Memory B cell (primary cell): Measurements from ENCODE around the gene GTPBP1.
A peak's percentile ranks its signal among the peaks of the same experiment; 100 is the strongest.

ENCODE experiments used
- ATAC-seq: fragments of 150-1000 bp; cut with Tn5 transposase; 2 replicates; pipeline ENCODE4 v1.10.0; 2021; ENCODE audit warnings: low read depth, mild to moderate bottlenecking, moderate library complexity
- DNase-seq, 2 donors: peaks; one replicate each; pipeline ENCODE4 v3.0.0; 2022; ENCODE audit warnings: low spot score in 2 of 2
- H3K27ac Mint-ChIP-seq: one replicate; pipeline ENCODE4 v1.8.0; 2022; ENCODE audit warnings: mild to moderate bottlenecking, moderate library complexity, mixed read lengths
- H3K27me3 Mint-ChIP-seq: one replicate; pipeline ENCODE4 v1.8.0; 2022; ENCODE audit warnings: mixed read lengths
- H3K36me3 Mint-ChIP-seq: one replicate; pipeline ENCODE4 v1.8.0; 2022; ENCODE audit warnings: mild to moderate bottlenecking, mixed read lengths
- H3K4me1 Mint-ChIP-seq: one replicate; pipeline ENCODE4 v1.8.0; 2022; ENCODE audit warnings: mixed read lengths
- H3K4me3 Mint-ChIP-seq: one replicate; pipeline ENCODE4 v1.8.0; 2022; ENCODE audit warnings: mild to moderate bottlenecking, moderate library complexity, mixed read lengths
- H3K9me3 Mint-ChIP-seq: one replicate; pipeline ENCODE4 v1.8.0; 2022; ENCODE audit warnings: mixed read lengths

Gene GTPBP1

DNA sequence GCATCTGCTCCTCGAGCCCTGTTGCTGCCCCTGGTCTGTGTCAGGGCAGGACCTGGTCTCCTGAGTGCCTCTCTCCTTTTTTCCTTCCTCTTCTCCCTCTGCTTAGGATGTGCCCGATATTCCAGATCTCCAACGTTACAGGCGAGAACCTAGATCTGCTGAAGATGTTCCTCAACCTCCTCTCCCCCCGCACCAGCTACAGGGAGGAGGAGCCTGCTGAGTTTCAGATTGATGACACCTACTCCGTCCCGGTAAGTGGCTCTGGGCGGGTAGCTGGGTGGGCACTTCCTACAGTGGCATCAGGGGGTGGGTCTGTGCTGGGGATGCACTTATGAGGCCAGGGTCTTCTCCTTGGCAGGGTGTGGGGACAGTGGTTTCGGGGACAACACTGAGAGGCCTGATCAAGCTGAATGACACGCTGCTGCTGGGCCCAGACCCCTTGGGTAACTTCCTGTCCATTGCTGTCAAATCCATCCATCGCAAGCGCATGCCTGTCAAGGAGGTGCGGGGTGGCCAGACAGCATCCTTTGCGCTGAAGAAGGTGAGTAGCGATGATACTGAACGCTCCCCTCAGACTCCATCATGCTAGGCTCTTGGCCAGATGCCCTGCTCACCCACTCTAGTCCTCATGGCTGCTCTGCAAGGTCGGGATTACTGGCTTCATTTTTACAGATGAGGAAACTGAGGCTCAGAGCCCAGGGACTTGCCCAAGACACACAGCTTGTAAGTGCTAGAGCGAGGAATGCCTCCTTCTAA lies 20.3 kb downstream of the GTPBP1 start:
- peaks cover 14% of the 10 kb centered on the region for H3K4me1 Mint-ChIP-seq
- H3K9me3 Mint-ChIP-seq, result no peaks in the 10 kb centered on the region
- no peak overlapping the region for H3K27ac Mint-ChIP-seq
- H3K4me3 Mint-ChIP-seq, result no peak overlapping the region
- DNase-seq (no peak), ATAC-seq (no peak)
- no peaks in the 10 kb centered on the region for H3K27me3 Mint-ChIP-seq
- H3K36me3 Mint-ChIP-seq, result peaks cover 37% of the 10 kb centered on the region

GRCh38 chr22:38727123-38727522 lies 21.4 kb downstream of the GTPBP1 start:
- H3K4me3 Mint-ChIP-seq, result no peak overlapping the region
- ATAC-seq, result no peak
- H3K27ac Mint-ChIP-seq, result peak overlapping the region; percentile 11
- no peaks in the 10 kb centered on the region for H3K9me3 Mint-ChIP-seq
- H3K36me3 Mint-ChIP-seq, result peaks cover 34% of the 10 kb centered on the region
- peaks cover 11% of the 10 kb centered on the region for H3K4me1 Mint-ChIP-seq
- DNase-seq, result no peak
- no peaks in the 10 kb centered on the region for H3K27me3 Mint-ChIP-seq

GRCh38 chr22:38727530-38728451 lies 22.0 kb downstream of the GTPBP1 start:
- Mint-ChIP-seq H3K4me3 (no peak overlapping the region), H3K9me3 (no peaks in the 10 kb centered on the region), H3K27ac (peak overlapping the region; percentile 17), H3K36me3 (peaks cover 33% of the 10 kb centered on the region), H3K4me1 (peaks cover 11% of the 10 kb centered on the region), H3K27me3 (no peaks in the 10 kb centered on the region)
- no peak for ATAC-seq
- DNase-seq, result no peak

DNA sequence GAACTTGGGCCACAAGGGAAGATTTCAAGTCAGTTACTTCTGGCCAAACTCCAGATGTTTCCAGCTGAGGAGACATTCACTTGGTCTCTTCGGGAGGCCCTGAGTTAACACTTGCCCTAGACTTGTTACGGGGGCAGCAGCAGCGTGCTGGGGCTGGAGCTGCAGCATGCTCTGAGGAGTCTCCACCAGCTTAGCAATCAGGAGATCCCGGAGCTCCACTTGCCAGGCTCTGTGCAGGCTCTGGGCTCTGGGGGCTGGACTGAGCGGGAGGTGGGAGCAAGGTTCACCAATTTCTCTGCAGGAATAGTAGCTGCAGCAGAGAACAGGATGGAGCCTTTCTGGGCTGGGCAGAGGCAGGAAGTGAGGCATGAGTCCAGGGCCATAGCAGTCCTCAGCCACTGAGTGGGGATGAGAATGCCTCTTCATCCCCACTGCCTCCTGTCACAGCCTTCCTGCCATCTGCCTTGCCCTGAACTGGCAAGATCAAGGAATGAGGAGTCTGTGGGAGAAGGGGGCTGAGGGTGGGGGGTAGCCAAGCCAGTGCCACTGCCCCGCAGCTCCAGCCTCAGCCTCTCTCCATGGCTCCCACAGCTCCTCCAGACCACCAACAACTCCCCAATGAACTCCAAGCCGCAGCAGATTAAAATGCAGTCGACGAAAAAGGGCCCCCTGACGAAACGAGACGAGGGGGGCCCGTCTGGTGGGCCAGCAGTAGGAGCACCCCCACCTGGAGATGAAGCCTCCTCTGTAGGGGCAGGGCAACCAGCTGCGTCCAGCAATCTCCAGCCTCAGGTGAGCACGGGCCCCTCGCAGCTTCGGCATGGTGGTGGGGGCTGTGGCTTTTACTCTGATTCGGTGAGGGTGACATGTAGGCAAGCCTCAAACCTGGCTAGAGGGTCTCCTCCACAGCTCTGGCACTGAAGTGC lies 23.4 kb downstream of the GTPBP1 start:
- ATAC-seq, result no peak
- peaks cover 19% of the 10 kb centered on the region for H3K4me1 Mint-ChIP-seq
- no peak overlapping the region for H3K4me3 Mint-ChIP-seq
- DNase-seq, result no peak
- no peaks in the 10 kb centered on the region for H3K27me3 Mint-ChIP-seq
- H3K27ac Mint-ChIP-seq, result no peak overlapping the region
- H3K9me3 Mint-ChIP-seq, result no peaks in the 10 kb centered on the region
- H3K36me3 Mint-ChIP-seq, result peaks cover 29% of the 10 kb centered on the region

DNA sequence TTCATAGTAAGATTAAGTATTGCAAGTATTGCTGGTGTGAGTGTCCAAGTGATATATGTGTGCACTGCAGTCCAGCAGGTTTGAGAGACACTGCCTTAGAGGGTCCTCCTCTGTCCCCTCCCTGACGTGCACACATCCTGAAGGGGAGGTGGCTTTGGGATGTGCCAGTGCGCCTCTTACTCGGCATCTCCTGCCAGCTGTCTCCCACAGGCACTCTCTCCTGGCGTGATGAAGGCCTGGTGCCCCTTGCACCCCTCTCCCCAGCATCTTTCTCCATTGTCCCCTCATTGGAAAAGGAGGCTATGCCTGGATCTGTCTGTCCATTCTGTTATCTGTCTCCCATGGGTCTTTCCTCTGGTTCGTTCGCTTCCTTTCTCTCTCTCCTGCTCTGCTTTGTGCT lies 24.2 kb downstream of the GTPBP1 start:
- peak overlapping the region; percentile 54 for H3K27ac Mint-ChIP-seq

DNA sequence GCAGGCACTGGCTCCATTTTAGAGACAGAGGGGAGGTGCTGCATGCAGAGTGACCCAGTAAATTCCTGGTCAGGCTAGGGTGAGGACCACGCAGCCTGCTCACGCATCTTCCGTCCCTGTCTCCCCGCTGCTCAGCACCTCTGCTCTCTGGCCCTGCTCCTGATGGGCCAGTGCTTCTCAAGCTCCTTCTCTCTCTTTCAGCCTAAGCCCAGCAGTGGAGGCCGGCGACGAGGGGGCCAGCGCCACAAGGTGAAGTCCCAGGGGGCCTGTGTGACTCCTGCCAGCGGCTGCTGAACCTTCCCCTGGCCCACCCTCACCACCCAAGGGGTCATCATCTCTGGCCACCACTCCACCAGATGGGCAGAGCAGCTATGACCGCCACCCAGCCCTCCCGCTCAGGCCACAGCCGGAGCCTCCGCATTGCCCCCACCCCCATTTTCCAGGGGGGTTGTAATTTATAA lies 24.7 kb downstream of the GTPBP1 start:
- H3K27ac Mint-ChIP-seq, result peak overlapping the region; percentile 54
- H3K4me1 Mint-ChIP-seq, result peaks cover 12% of the 10 kb centered on the region
- H3K27me3 Mint-ChIP-seq, result no peaks in the 10 kb centered on the region
- H3K36me3 Mint-ChIP-seq, result peaks cover 20% of the 10 kb centered on the region
- no peak for ATAC-seq
- no peak overlapping the region for H3K4me3 Mint-ChIP-seq
- no peak for DNase-seq
- no peaks in the 10 kb centered on the region for H3K9me3 Mint-ChIP-seq

More for the DNA sequence above, 24.2 kb downstream of the GTPBP1 start:
- H3K4me1 Mint-ChIP-seq, result peaks cover 17% of the 10 kb centered on the region
- DNase-seq (no peak), ATAC-seq (no peak)
- no peak overlapping the region for H3K4me3 Mint-ChIP-seq
- no peaks in the 10 kb centered on the region for H3K27me3 Mint-ChIP-seq
- peaks cover 25% of the 10 kb centered on the region for H3K36me3 Mint-ChIP-seq
- H3K9me3 Mint-ChIP-seq, result no peaks in the 10 kb centered on the region

- Mint-ChIP-seq H3K9me3 (no peaks in the 10 kb centered on the region), H3K36me3 (peaks cover 23% of the 10 kb centered on the region), H3K27me3 (no peaks in the 10 kb centered on the region), H3K4me3 (no peak overlapping the region), H3K4me1 (peaks cover 18% of the 10 kb centered on the region), H3K27ac (no peak overlapping the region)
- DNase-seq (no peak), ATAC-seq (no peak)
These were observed 26.0 kb downstream of the GTPBP1 start for GRCh38 chr22:38731703-38732161.

DNA sequence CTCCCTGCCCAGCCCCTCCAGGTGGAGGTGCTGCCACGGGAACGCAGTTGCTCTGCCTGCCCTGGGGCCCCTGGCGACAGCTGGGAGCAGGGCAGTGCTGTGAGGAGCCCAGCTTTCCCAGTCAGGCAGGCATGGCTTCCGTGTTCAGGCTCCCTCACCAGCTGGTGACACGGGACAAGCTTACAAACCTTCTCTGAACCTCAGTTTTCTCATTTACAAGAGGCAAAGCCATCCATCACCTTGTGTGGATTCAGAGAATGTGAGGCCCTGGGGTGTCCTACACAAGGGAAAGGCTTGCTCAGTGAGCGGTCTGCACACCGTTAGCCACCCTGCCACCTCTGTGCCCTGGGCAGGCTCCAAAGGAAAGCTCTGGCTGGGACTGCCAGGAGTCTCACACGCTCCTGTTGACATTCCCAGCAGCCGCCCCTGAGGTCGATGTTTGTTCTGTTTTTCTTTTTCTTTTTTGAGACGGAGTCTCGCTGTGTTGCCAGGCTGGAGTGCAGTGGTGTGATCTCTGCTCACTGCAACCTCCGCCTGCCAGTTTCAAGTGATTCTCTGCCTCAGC lies 26.6 kb downstream of the GTPBP1 start:
- H3K4me3 Mint-ChIP-seq, result no peak overlapping the region
- H3K9me3 Mint-ChIP-seq, result no peaks in the 10 kb centered on the region
- DNase-seq (no peak), ATAC-seq (no peak)
- peaks cover 23% of the 10 kb centered on the region for H3K4me1 Mint-ChIP-seq
- H3K27ac Mint-ChIP-seq, result no peak overlapping the region
- no peaks in the 10 kb centered on the region for H3K27me3 Mint-ChIP-seq
- H3K36me3 Mint-ChIP-seq, result peaks cover 24% of the 10 kb centered on the region

- Mint-ChIP-seq H3K4me3 (peak overlapping the region; percentile 21), H3K36me3 (peaks cover 29% of the 10 kb centered on the region), H3K4me1 (peaks cover 28% of the 10 kb centered on the region), H3K27ac (peak overlapping the region; percentile 77), H3K27me3 (no peaks in the 10 kb centered on the region), H3K9me3 (no peaks in the 10 kb centered on the region)
- ATAC-seq (peak; percentile 66), DNase-seq (peak in 1 of 2 donors; percentile 65)
These were observed 27.6 kb downstream of the GTPBP1 start for GRCh38 chr22:38733329-38733723.

DNA sequence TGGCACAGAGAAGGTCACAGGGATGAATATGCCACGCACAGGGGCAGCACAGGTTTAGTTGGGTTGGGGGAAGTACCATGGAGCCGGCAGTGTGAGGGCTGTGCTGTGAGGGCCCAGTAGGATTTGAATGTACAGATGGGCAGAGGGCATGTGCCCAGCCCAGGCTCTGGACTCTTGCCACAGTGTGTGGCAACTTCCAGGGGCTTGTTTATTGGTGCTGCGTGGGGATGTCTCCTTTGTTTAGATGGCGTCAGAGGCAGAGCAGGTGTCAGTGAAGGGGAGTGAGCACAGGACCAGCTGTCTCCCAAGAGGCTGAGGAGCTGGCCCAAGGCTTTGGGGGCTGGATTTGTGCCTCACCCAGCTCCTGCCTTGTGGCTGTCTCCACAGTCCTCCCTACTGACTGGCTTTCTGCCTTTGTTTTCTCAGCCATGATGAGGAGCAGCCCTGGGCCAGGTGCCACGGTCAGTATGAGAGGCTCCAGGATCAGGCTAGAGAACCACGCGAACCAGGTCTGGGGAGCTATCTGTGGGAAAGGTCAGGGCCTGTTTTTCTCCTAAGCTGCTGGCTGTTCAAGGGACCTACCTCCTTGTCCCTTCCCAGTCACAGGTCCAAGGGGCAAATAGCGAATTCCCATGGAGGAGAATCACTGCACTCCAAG lies 28.1 kb downstream of the GTPBP1 start:
- Mint-ChIP-seq H3K36me3 (peaks cover 31% of the 10 kb centered on the region), H3K4me1 (peaks cover 29% of the 10 kb centered on the region)

GRCh38 chr22:38734421-38735100 lies 28.8 kb downstream of the GTPBP1 start:
- peaks cover 29% of the 10 kb centered on the region for H3K4me1 Mint-ChIP-seq
- H3K4me3 Mint-ChIP-seq, result no peak overlapping the region
- ATAC-seq (no peak), DNase-seq (no peak)
- no peaks in the 10 kb centered on the region for H3K27me3 Mint-ChIP-seq
- H3K9me3 Mint-ChIP-seq, result no peaks in the 10 kb centered on the region
- peak overlapping the region; percentile 77 for H3K27ac Mint-ChIP-seq
- H3K36me3 Mint-ChIP-seq, result peaks cover 31% of the 10 kb centered on the region

More for the DNA sequence above, 28.1 kb downstream of the GTPBP1 start:
- no peaks in the 10 kb centered on the region for H3K9me3 Mint-ChIP-seq
- peak overlapping the region; percentile 21 for H3K4me3 Mint-ChIP-seq
- H3K27ac Mint-ChIP-seq, result peak overlapping the region; percentile 77
- H3K27me3 Mint-ChIP-seq, result no peaks in the 10 kb centered on the region
- peak; percentile 12 for ATAC-seq
- DNase-seq, result no peak

DNA sequence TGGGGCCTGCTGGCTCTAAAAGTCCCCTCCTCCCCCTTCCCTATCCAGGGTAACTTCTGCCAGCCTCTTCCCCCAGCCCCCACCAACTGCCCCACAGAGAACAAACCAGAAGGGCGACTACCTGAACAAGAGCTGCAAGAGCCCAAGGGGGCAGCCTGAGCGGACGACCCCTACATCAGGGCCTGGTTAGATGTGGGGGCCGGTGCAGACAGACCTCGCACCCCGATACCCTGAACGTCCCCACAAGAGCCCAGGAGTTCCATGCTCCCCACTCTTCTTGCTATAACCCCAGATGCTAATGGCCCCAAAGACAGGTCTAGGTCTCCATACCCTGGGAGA lies 29.4 kb downstream of the GTPBP1 start:
- no peak for ATAC-seq
- Mint-ChIP-seq H3K9me3 (no peaks in the 10 kb centered on the region), H3K36me3 (peaks cover 31% of the 10 kb centered on the region), H3K4me3 (no peak overlapping the region), H3K27ac (peak overlapping the region; percentile 77), H3K4me1 (peaks cover 28% of the 10 kb centered on the region), H3K27me3 (no peaks in the 10 kb centered on the region)
- DNase-seq, result no peak
